Measurements from ENCODE around the gene VEGFA.

DNA sequence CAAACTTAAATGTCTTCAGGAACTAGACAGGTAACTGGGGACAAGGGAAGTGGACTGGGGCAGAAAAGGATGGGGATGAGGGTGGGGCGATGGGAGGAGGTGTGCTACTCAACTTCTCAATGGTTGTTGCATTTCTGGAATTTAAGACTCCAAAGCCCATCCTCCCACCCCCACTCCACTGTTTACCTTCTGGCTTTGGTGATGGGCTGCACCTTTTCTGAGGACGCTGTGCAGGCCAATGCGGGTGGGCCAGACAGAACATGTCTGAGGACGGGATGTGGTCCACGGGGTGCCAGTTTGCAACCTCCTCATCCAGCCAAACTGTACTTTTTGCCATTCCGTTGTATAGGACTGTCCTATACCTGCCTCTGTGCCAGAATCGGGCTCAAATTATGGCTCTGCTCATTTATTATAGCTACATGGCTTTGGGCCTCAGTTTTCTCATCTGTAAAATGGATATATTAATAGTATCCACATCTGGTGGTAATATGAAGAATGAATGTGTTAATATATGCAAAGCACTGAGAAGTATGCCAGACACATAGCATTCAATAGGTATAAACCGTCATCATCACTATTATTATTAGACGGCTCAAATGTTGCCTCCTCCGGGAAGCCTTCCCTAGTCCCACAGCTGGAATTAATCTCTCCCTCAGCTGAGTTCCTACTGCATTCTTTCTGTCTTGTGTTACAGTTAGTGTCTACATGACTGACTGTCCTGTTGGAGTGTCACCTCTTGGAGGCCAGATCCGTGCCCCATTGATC is 31.0 kb upstream of the VEGFA start:
- TF ChIP-seq POLR2AphosphoS5 (IDR thresholded peaks at IDR 0.05; ENCODE audit: low read depth, low read length) (no peak), POLR2A (IDR thresholded peaks at IDR 0.05; ENCODE audit: low read depth, low read length) (no peak), TAF1 (IDR thresholded peaks at IDR 0.05; ENCODE audit: borderline replicate concordance, low read depth, low read length) (no peak)
